ENCODE measurements around the gene HEXIM1. TPM values are rescaled to one million over a fixed set of nuclear protein-coding genes. Genes with fewer than 3 reads are reported as not detected.

HEXIM1 gene
- total and polyA plus RNA-seq, 2 experiments from 2014 or later = 9.2 to 10.9 TPM

- H2AFZ ChIP-seq = peak within 1 kb of the TSS; percentile 4; the same call in 1 of the 2 replicates
- no peaks in the 10 kb centered on the region for H3K79me2 ChIP-seq (replicated peaks; ENCODE audit: insufficient read depth)
- H3K27me3 ChIP-seq (ENCODE audit: insufficient read depth) = no peaks in the 10 kb centered on the region
- H4K20me1 ChIP-seq (replicated peaks; ENCODE audit: insufficient read depth) = no peaks in the 10 kb centered on the region; the same call in 1 of the 2 replicates
- Mint-ChIP-seq H3K27me3 (ENCODE audit: insufficient read depth, low read depth, poor library complexity) (peaks cover 17% of the 10 kb centered on the region), H3K4me1 (peaks cover 6% of the 10 kb centered on the region; the same call in 2 of the 3 replicates), H3K36me3 (ENCODE audit: low read depth) (peaks cover 5% of the 10 kb centered on the region; the same call in 1 of the 3 replicates), H3K4me3 (peak within 1 kb of the TSS; percentile 73), H3K27ac (0 out of 2 replicates have a peak within 1 kb of the TSS, but pooled peaks have one; percentile 27), H3K9me3 (no peaks in the 10 kb centered on the region)
- peak within 1 kb of the TSS; percentile 67 for H3K4me2 ChIP-seq
- H3K9me2 ChIP-seq (ENCODE audit: insufficient read depth) = no peaks in the 10 kb centered on the region
- ATAC-seq (peak; percentile 66), DNase-seq (ENCODE audit: low spot score) (peak; percentile 99)
- peaks cover 3% of the 10 kb centered on the region; the same call in 1 of the 2 replicates for H3K4me1 ChIP-seq (ENCODE audit: insufficient read depth)
- TF ChIP-seq EZH2 (IDR thresholded peaks at IDR 0.05; ENCODE audit: low read depth, unreplicated experiment) = no peak
- TF ChIP-seq ZNF331 (CRISPR knock-in tag; IDR thresholded peaks at IDR 0.05; ENCODE audit: low read depth) = no peak
- TF ChIP-seq REST (IDR thresholded peaks at IDR 0.05; ENCODE audit: unreplicated experiment) = no peak
- no peak for TF ChIP-seq ZNF462 (CRISPR knock-in tag; IDR thresholded peaks at IDR 0.05)
- peak; percentile 100 for TF ChIP-seq CTCF (conservative IDR thresholded peaks at IDR 0.05; ENCODE audit: low read depth in 2 of 2)
- TF ChIP-seq ZNF114 (CRISPR knock-in tag; IDR thresholded peaks at IDR 0.05) = no peak
- no peak for TF ChIP-seq EZH2phosphoT487 (IDR thresholded peaks at IDR 0.05; ENCODE audit: unreplicated experiment)
- peak; percentile 73 for TF ChIP-seq CREB1 (CRISPR knock-in tag; IDR thresholded peaks at IDR 0.05; ENCODE audit: low read depth)
- TF ChIP-seq STAT1 (IDR thresholded peaks at IDR 0.05; ENCODE audit: unreplicated experiment) = no peak
- TF ChIP-seq ETS1 (IDR thresholded peaks at IDR 0.05) = no peak
- peak; percentile 91 for TF ChIP-seq POLR2AphosphoS5 (IDR thresholded peaks at IDR 0.05; ENCODE audit: low read depth)
- TF ChIP-seq JUNB (IDR thresholded peaks at IDR 0.05; ENCODE audit: unreplicated experiment) = no peak
- H3K27ac ChIP-seq (ENCODE audit: low read depth) = no peak within 1 kb of the TSS
- no peaks in the 10 kb centered on the region for H3K36me3 ChIP-seq (ENCODE audit: insufficient read depth)
- H3K4me3 ChIP-seq = peak within 1 kb of the TSS; percentile 50
- H3F3A ChIP-seq (replicated peaks; ENCODE audit: low read depth) = peaks cover 6% of the 10 kb centered on the region; the same call in 1 of the 2 replicates
Measured at GRCh38 chr17:45135192-45135977, 12.9 kb upstream of the HEXIM1 start, which contains the start of gene ACBD4. Gene ACBD4, plus strand, starts transcription at chr17:45135687. Its CDS starts 458 bp downstream, at chr17:45136145.
